Forelimb muscle (tissue), 1 donor: ENCODE results near the gene KCNIP3. TPM values are rescaled to one million over a fixed set of nuclear protein-coding genes. Genes with fewer than 3 reads are reported as not detected.

Experiments used
- DNase-seq: peaks from one replicate; pipeline ENCODE4 v3.0.0-alpha.2; 2013; ENCODE audit warnings: low read depth
- polyA plus RNA-seq: library from polyadenylated mRNA; unstranded; fragments of 120-200 nt; gene quantifications from one replicate; pipeline ENCODE4 v1.2.1, GENCODE V29; 2013; ENCODE audit not compliant: insufficient read length

Gene KCNIP3
- polyA plus RNA-seq, 1 donor = 7.9 TPM

- no peak for DNase-seq
These were observed 2.4 kb upstream of the KCNIP3 start for GRCh38 chr2:95294579-95295250.

- DNase-seq = no peak
These were observed 1.8 kb upstream of the KCNIP3 start for GRCh38 chr2:95295376-95295775.

- no peak for DNase-seq
These were observed 1.1 kb upstream of the KCNIP3 start for GRCh38 chr2:95296011-95296410.

- DNase-seq = no peak
These were observed 670 bp downstream of the KCNIP3 start for GRCh38 chr2:95297639-95298395.

GRCh38 chr2:95298486-95299111, 1.5 kb downstream of the KCNIP3 start:
- no peak for DNase-seq

- DNase-seq = no peak
These were observed 2.8 kb downstream of the KCNIP3 start for GRCh38 chr2:95299961-95300360.

- no peak for DNase-seq
These were observed 3.3 kb downstream of the KCNIP3 start for GRCh38 chr2:95300450-95300849.

GRCh38 chr2:95301186-95301585, 4.0 kb downstream of the KCNIP3 start:
- no peak for DNase-seq

- DNase-seq = no peak
These were observed 4.9 kb downstream of the KCNIP3 start for GRCh38 chr2:95301876-95302641.

- DNase-seq = peak; percentile 19
These were observed 6.2 kb downstream of the KCNIP3 start for GRCh38 chr2:95303191-95303919.

- DNase-seq = no peak
These were observed 8.4 kb downstream of the KCNIP3 start for GRCh38 chr2:95305380-95306061.

- no peak for DNase-seq
These were observed 9.3 kb downstream of the KCNIP3 start for GRCh38 chr2:95306336-95306895.

- DNase-seq = no peak
These were observed 9.9 kb downstream of the KCNIP3 start for GRCh38 chr2:95307036-95307435.

GRCh38 chr2:95307878-95308277, 10.7 kb downstream of the KCNIP3 start:
- DNase-seq = no peak

- no peak for DNase-seq
These were observed 11.4 kb downstream of the KCNIP3 start for GRCh38 chr2:95308426-95308990.

GRCh38 chr2:95309599-95309998, 12.5 kb downstream of the KCNIP3 start:
- no peak for DNase-seq

GRCh38 chr2:95310216-95310615, 13.1 kb downstream of the KCNIP3 start:
- no peak for DNase-seq

- DNase-seq = no peak
These were observed 13.5 kb downstream of the KCNIP3 start for GRCh38 chr2:95310651-95311050.

GRCh38 chr2:95311815-95312542, 14.8 kb downstream of the KCNIP3 start:
- DNase-seq = no peak
